Stimulated activated CD8-positive, alpha-beta memory T cell treated with anti-CD3 and anti-CD28 coated beads, Interleukin-15, amount 100 ng/mL, for 4 hours (primary cell): ENCODE measurements around the gene LRRC4.

Source experiments
- DNase-seq, 2 donors: peaks; one replicate each; pipeline ENCODE4 v3.0.0-alpha.2; 2020; ENCODE audit warnings: low read depth in 2 of 2

Gene LRRC4

DNA sequence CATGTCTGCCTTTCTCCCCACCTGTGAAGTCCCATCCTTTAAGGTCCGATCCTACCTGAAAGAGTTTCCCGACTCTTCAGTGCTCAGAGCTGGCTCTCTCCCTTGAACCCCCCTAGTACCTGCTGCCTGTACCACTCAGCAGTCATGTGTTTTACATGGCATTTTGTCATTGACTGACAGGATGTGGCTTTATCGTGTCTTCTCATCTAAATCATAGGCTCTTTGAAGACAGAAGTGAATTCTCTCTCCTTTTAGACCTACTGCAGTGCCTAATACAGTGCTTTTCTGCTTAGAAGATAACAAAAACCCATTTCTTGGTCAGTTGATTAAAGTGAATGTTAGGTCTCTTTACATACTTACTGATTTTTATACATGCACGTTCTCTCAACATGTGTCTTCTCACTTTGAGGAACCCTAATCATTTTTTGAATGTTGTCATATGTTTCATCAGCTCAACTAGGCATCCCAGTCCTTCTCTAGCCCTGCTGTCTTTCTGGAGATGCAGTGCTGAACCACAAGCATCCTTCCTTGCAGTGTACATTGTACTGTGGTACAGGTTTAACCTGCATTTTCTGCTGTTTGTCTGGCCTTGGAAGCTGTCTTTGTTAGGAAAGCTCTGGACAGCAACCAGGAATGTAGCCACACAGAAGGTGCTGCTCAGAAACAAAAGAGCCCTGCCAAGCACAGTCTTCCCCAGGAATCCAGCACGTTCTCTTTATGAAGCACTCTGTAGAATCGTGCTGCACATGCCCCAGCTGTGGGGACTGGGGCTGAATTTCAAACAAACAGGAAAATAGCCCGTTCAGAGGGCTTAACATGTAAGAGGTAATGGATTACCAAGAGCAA, 28.1 kb upstream of the LRRC4 start:
- DNase-seq = no peak

DNA sequence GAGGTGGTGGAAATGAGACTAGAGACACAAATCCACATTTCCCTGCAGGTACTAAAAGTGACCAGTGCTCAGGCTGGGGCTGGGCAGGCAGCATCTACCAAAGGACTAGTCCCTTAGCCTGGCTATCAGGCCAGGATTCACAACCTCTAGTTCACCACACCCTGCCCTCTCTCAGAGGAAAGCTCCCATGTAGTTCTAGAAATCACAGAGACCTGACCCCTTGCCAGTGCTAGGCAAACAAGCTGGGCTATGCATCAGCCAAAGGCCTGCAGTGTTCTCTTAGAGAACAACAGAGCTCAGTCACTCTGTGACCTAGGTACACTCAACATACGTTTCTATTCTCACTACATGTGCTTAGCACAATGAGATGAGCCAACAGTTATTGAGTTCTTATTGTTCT, 26.7 kb upstream of the LRRC4 start:
- no peak for DNase-seq

DNA sequence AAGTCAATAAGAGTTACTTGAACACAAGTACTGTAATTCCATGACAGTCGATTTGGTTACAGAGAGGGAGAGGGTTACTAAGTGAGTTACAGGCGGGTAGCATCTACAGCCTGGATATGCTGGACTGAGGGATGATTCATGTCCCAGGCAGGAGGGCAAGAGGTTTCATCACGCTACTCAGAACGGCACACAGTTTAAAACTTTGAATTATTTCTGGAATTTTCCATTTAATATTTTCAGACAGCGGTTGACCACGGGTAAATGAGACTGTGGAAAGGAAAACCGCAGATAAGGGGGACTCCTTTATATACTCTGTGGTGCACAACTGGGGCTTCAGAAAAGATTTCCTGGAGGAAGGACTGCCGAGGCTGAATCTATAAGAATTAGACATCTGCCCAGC, 25.7 kb upstream of the LRRC4 start:
- DNase-seq = no peak

DNA sequence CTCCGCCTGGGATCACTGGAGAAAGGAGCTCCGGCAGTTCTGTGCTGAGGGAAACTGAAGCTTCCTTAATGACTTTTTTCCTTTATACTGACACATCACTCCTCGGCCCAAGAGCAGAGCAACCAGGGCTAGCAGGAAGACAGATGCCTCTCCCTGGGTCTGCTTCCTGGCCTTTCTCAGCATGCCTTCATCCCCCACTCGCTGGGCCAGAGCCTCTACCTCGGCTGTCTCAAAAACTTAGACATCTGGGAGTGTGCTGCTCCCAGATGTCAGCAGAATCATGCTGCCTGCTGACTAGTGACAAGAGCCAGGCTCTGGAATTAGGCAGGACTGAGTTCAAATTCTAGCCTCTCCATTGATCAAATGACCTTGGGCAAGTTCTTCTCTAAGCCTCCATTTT, 24.4 kb upstream of the LRRC4 start:
- DNase-seq = no peak

DNA sequence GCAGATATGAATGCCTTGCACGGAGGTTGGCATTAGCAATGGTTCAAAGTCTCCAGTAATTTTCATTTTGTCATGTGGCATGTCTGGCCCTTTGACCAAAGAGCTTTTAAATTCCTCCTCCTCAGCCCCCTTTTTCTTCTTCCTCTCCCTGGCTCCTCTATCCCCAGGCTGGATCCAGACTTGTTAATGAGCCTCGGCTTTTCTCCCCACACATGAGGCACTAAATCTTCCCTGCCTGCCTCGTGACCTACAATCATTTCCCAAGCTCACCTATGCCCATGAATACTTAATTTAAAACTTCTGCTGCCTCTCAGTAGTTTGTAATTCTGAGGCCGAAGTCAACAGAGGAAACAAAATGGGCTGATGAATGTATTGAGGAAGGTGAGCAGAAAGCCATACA, 23.3 kb upstream of the LRRC4 start:
- DNase-seq = no peak

DNA sequence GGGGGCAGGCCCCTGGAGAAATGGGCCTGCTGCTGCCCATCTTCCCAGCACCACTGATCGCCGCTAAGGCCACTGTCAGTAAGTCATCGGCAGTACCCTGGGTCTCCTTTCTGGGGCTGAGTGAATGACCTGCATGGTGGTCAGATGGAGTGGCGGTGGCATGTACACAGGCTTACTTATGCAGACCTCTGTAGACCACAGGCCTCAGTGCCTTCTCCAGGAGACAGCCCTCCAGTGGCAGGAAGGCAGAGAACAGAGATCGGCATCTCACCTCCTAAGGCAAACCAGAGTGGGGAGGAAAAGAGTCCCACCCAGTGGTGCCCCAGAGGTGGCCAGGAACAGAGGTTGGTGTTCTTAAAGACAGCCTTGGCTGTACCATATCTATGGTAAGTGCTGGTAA, 22.8 kb upstream of the LRRC4 start:
- DNase-seq = no peak

DNA sequence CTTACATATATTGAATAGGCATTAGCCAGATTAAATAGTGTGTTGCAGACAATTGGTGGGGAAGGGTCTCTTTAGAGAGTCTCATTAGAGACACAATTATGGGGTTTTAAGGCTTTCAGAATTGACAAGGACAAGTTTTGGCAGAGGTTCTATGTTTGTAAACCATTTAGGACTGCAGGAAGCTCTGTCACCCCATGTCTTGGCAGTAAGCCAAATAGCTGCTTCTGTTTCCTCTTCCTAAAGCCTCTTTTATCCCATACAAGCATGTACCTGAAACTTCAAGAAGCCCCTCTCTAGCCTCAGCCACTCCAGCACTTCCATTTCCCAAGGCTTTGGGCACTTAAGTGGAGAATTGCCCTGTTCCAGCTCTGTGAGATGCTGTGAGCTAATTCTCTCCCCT, 21.8 kb upstream of the LRRC4 start:
- no peak for DNase-seq

DNA sequence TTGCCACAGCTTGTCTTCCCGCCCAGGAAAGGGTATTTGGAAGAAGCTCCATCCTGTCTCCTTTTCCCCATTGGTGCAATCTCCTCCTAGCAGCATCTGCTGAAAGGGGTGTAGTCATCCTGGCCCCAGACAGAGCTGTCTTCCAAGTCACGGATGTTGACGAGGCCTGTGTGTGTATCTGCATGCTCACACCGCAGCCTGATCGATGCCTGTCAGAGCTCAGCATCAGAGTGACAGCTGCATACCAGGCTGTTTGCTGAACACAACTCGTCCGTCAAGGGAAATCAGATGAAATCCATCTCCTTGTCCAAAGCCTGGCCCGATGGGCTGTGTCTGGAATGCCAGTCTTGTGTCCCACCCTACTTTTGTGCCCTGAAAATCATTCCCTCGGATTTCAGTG, 21.2 kb upstream of the LRRC4 start:
- no peak for DNase-seq

DNA sequence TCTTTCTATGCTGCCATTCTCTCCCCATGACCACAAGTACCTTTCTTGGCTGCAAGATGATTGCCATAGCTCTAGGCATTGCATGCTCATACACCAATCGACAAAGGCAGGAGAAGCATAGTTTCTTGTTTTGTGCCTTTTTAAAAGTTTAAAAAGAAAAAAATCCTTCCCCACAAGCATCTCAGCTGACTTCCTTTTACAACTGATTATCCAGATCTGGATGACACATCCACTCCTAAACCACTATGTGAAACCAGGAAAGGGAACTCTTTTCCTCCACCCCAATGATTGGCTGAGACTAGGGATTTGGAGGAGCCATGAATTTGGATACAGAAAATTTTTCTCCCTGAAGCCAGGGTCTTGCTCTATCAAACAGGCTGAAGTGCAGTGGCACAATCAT, 14.5 kb upstream of the LRRC4 start:
- no peak for DNase-seq

DNA sequence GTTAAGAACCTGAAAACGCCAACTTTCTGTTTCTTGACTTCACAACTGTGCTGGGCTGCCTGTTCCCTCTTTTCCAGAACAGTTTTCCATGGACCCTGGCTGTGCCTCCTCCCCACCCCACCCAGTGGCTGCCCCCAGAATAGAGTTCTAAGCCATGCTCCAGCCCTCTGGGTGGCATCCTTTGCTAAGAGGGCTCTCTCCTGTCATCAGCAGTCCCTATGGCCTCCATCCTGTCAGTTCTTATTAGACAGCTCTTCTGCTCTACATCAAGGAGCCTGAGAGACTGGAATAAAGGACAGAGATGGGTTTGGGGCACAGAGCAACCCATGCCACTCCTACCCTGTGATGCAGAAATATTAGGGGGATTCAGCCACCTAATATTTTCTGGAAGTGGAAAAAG, 13.9 kb upstream of the LRRC4 start:
- DNase-seq = no peak

DNA sequence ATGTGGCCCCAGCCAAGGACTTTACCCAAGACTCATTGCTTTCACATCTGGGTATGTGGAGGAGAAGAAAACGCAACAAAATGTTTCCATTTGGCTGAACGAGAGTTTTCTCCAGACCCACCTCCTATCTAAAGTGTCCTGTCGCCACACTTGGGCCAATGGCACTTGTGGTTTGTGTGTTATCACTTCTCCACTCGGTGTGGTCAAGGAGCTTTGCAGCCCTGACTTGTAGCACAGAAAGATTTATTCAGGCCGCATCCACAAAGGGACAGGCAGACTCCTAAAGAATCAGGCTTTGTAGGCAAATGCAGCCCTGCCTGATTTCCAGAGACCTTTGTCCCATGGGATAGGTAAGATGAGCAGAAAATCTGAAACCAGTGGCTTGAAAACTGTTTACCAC, 12.8 kb upstream of the LRRC4 start:
- no peak for DNase-seq

DNA sequence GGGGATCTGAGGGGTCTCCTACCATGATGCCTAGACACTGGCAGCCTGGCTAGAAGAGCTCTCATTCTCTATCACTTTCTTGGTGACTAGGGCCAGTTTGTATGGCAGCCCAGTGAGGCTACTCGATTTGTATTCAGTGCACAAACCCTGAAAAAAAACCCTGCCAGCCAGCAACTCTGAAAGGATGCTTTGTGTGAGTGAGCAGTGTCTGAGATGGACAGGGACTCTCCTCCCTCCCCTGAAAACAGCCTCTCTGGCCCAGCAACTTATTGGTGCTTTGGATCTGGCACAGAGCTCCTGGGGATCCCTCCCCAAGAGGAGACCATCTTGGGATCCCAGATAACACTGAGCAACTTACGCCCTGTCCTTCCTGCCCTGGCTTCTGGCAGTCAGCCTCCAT, 10.8 kb upstream of the LRRC4 start:
- DNase-seq = no peak

DNA sequence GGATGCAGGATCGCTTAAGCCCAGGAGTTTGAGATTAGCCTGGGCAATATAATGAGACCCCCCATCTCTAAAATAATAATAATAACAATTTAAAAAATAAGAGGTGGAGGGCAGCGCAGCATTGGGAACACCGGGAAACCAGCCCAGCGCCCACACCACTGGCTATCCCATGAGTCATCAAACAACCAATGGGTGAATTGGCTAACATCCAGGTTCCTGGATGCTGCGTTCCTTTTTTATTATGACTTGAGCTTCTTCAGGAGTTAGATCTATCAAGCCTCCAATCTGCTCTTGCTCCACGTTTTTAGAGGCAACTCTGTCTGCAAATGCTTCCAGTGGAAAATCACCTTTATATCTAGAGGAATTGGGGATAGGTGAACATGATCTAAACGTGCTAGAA, 10.0 kb upstream of the LRRC4 start:
- no peak for DNase-seq

DNA sequence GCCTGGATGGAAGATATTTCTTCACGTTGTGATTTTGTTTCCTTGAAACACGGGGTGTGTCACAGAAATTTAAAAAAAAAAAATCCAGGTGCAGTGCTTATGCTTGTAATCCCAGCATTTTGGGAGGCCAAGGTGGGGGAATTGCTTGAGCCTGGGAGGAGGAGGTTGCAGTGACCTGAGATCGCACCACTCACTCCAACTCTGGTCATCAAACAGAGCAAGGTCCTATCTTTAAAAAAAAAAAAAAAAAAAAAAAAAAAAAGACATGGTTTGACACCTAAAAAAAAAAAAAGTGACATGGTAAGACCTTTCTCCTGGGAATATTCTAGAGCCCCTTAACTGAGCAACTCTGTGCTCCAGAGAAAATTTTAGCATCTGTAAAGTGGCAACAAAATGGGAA, 9.0 kb upstream of the LRRC4 start:
- no peak for DNase-seq

DNA sequence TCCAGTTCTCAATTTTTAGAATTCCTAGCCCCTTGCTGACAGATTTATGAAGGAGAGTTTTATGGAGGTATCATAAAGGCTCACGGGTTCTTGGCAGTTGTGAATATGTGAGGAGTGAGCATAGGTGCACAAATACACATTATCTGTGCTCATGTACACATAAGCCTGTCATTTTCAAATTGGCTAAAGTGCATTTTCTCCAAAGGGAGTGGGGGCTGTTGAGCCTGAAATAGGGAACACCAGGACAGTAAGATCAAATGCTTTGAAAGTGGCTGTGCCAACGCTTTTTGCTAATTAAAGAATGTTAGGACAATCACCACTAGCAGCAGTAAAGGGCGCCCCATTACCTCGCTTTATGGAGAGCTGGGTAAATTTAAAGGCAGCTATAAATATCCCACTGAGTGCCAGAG, 8.3 kb upstream of the LRRC4 start:
- no peak for DNase-seq

DNA sequence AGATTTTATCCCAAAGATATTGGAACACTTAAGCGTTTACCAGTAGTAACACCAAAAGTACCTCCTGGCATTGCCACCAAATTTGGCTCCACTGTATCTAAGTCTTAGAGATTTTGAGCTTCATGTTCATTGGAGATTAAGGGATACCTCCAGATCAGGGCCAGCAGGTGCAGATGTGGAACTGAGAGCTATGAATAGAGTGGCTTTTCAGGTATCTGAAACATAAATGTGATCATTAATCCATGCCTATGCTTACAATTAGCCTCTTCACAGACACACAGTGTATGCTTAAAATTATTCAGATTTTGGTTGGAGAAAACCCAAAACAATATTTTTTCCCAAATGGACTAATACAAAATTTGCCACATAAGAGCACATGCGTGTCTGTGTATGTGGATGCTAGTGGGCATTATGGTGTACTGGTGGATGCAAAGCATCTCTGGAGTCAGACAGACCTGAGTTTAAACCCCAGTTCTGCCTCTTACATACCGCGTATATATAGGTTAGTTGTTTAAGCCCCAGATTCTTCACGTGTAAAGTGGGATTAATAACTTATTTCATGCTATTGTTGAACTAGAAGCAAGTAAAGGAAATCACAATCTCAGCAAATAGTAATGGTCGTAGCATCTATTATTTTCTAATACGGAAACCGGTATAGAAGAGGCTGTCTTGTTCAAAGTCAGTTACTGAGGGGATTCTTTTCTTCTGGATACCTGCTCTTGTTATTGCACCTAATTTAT, 6.8 kb upstream of the LRRC4 start:
- no peak for DNase-seq

DNA sequence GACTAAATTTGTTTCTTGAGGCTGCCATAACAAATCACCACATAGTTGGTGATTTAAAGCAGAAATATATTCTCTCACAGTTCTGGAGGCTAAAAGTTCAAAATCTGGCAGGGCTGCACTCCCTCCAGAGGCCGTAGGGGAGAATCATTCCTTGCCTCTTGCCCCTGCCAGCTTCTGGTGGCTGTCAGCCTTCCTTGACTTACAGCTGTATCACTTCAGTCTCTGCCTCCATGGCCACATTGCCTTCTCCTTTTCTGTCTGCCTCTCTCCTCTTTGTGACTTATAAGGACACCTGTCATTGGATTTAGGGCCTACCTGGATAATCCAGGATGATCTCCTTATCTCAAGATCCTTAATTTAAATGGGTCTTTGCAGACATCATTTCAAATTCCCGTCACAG, 5.8 kb upstream of the LRRC4 start:
- DNase-seq = no peak

DNA sequence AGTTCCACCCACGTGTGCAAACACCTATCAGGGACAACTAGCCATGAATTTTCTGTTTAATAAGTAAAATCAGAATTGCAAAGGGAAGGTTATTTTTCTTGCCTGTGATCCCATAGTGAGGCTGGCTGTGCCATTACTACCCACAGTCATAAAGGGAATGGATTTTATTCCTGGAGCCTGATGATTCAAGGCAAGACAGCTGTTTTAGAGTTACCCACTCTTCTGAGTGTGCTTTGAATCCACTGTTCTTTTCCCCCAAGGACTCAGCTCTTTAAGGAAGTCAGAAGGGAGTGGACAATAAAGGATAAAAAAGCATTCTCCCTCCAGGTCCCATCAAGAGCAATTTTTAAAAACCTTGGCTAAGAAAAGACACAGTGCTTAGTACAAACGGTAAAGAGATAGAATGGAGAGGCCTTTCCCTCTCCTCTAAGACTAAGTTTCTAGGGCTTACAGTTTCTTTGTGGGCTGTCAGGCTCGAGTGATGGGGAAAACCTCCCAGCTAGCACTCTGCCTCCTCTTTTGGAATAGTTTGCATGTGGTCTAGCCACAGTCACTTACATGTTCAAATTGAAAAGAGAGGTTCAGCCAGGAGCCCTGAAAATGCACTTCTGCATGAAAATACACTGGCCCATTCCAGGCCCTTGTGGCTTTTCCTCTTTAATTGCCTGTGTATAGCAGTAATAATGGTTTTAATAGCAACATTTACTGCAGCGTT, 5.1 kb upstream of the LRRC4 start:
- no peak for DNase-seq

DNA sequence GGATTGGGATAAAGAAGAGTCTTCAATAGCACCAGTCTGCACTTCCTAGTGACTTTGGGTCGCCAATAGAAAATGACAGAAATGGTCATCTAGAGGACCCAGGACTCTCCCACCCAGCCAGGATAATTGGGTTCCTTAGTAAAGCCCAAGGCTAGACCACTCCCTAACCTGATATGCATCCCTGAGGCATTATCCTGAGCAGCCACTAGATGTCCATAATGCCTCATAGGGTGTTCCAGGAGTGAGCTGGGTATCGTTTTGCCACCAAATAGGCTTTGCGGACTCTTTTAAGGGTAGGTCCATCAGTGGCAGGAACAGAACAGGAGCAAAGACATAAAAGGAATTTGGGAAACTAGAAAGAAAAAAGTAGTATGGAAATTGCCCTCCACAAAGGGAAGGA, 4.5 kb upstream of the LRRC4 start:
- no peak for DNase-seq

DNA sequence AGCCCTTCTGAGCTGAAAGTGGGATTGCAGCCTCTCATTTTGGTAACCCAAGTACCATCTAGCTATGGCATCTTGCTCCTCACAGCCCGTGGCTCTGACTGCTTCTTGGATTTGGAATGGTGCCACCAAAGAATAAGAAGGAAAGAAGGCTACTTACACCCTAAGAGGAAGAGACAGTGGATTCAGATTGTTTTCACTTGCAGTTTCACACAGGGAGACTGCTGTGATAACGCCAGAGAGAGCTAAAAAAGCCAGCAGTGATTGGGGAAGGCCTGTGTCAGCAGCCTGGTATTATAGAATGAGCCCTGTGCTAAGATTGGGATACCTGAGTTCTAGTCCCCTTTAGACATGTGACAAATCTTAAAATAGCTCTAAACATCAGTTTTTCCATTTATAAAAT, 3.6 kb upstream of the LRRC4 start:
- DNase-seq = no peak

DNA sequence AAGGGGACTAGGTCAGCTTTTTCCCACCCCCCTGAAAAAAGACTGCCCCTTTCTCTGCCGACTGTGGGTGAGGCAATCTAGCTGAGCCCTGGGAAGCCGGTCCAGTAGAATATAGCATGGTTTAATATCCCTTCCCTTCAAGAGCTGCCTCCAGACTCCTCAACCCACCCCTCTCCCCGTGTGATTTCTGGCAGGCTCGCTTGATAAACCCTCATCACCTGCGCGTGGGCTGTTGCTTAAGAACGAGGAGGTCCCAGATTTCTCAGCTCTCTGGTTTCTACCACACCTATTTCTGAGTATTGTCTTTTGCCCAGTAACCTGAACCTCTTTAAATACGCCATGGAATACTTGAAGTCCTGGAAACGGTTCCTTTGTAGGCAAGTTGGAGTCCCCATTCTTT, 2.0 kb upstream of the LRRC4 start:
- no peak for DNase-seq

DNA sequence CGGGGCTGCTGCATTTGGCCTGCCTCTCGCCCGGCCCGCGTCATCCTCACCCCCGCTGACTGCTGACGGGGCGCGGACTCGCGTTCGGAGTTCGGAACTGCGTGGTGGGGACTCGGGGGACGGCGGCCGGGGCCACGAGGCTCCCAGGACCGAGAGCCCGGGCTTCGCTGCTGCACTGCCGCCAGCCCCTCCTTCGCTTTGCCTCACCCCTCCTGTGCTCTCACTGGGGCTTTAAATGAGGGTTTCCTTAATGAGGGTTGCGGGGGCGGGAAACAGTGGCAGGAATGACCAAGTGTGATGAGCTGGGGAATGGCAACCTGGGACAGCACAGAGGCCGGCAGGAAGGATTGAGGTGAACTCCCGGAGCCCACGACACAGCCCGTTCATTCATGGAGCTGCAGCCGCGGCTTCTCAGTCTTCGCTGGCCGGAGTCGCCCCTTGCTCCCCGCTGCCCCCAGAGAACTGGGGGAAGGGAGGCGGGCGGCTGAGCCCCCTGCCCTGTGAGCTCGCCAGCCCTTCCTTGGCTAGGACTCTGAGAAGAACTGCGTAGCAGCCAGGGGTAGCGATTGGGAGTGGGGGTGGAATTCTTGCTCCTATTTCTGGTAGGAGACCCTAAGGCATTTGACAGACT, 1.5 kb upstream of the LRRC4 start:
- DNase-seq = no peak
